GM18870 (cell line): ENCODE data around the gene CELF4.

ENCODE experiments used
- ATAC-seq: cut with Tn5 transposase; IDR thresholded peaks from one replicate; pipeline ENCODE4 v1.9.1; 2021; ENCODE audit warnings: moderate library complexity; ENCODE audit not compliant: unreplicated experiment

Gene CELF4

GRCh38 chr18:37247497-37248161, 318.0 kb downstream of the CELF4 start:
- no peak for ATAC-seq

- no peak for ATAC-seq
These were observed 318.7 kb downstream of the CELF4 start for GRCh38 chr18:37246779-37247340.

GRCh38 chr18:37244618-37245017, 321.0 kb downstream of the CELF4 start:
- ATAC-seq, result no peak

GRCh38 chr18:37243741-37244140, 321.9 kb downstream of the CELF4 start:
- ATAC-seq, result no peak

- ATAC-seq, result no peak
These were observed 322.6 kb downstream of the CELF4 start for GRCh38 chr18:37242826-37243560.

- no peak for ATAC-seq
These were observed 323.5 kb downstream of the CELF4 start for GRCh38 chr18:37242091-37242490.

- ATAC-seq, result no peak
These were observed 327.1 kb downstream of the CELF4 start for GRCh38 chr18:37238282-37239108.

GRCh38 chr18:37235583-37235982, 330.0 kb downstream of the CELF4 start:
- ATAC-seq, result no peak

GRCh38 chr18:37231251-37231650, 334.3 kb downstream of the CELF4 start:
- no peak for ATAC-seq

- ATAC-seq, result no peak
These were observed 334.8 kb downstream of the CELF4 start for GRCh38 chr18:37230768-37231167.

- no peak for ATAC-seq
These were observed 340.3 kb downstream of the CELF4 start for GRCh38 chr18:37225279-37225678.

- ATAC-seq, result no peak
These were observed 342.6 kb downstream of the CELF4 start for GRCh38 chr18:37222999-37223378.

- ATAC-seq, result no peak
These were observed 343.1 kb downstream of the CELF4 start for GRCh38 chr18:37222354-37222998.

- no peak for ATAC-seq
These were observed 346.3 kb downstream of the CELF4 start for GRCh38 chr18:37219257-37219656.

GRCh38 chr18:37218022-37218590, 347.5 kb downstream of the CELF4 start:
- no peak for ATAC-seq

- no peak for ATAC-seq
These were observed 354.8 kb downstream of the CELF4 start for GRCh38 chr18:37210781-37211180.

- ATAC-seq, result no peak
These were observed 358.3 kb downstream of the CELF4 start for GRCh38 chr18:37207343-37207742.

- no peak for ATAC-seq
These were observed 365.9 kb downstream of the CELF4 start for GRCh38 chr18:37199741-37200140.
